VCaP (cell line): ENCODE measurements around the gene ELN.

ENCODE experiments used
- H3K27ac ChIP-seq: fragments of 450-650 bp; 2 replicates; pipeline ENCODE4 v1.5.1; 2017
- CTCF ChIP-seq: fragments of 450-650 bp; conservative IDR thresholded peaks from 2 replicates; pipeline ENCODE4 v1.5.1; 2017; ENCODE audit warnings: mild to moderate bottlenecking, moderate library complexity

ELN gene

GRCh38 chr7:74002474-74003017 is 25.4 kb upstream of the ELN start:
- no peak for TF ChIP-seq CTCF
- no peak overlapping the region for H3K27ac ChIP-seq

GRCh38 chr7:74003621-74004020 is 24.4 kb upstream of the ELN start:
- no peak for TF ChIP-seq CTCF
- no peak overlapping the region for H3K27ac ChIP-seq

- H3K27ac ChIP-seq: no peak overlapping the region
- TF ChIP-seq CTCF: no peak
Observed at GRCh38 chr7:74006032-74006431, 21.9 kb upstream of the ELN start.

GRCh38 chr7:74006451-74007241 is 21.3 kb upstream of the ELN start:
- TF ChIP-seq CTCF: no peak
- H3K27ac ChIP-seq: no peak overlapping the region

GRCh38 chr7:74007242-74007567 is 20.8 kb upstream of the ELN start:
- no peak for TF ChIP-seq CTCF
- no peak overlapping the region for H3K27ac ChIP-seq

GRCh38 chr7:74008687-74009086 is 19.3 kb upstream of the ELN start:
- no peak for TF ChIP-seq CTCF
- no peak overlapping the region for H3K27ac ChIP-seq

GRCh38 chr7:74009719-74010118 is 18.3 kb upstream of the ELN start:
- no peak for TF ChIP-seq CTCF
- no peak overlapping the region for H3K27ac ChIP-seq
